ENCODE measurements around the gene FKBP2.
A peak's percentile ranks its signal among the peaks of the same experiment; 100 is the strongest.

FKBP2 gene

DNA sequence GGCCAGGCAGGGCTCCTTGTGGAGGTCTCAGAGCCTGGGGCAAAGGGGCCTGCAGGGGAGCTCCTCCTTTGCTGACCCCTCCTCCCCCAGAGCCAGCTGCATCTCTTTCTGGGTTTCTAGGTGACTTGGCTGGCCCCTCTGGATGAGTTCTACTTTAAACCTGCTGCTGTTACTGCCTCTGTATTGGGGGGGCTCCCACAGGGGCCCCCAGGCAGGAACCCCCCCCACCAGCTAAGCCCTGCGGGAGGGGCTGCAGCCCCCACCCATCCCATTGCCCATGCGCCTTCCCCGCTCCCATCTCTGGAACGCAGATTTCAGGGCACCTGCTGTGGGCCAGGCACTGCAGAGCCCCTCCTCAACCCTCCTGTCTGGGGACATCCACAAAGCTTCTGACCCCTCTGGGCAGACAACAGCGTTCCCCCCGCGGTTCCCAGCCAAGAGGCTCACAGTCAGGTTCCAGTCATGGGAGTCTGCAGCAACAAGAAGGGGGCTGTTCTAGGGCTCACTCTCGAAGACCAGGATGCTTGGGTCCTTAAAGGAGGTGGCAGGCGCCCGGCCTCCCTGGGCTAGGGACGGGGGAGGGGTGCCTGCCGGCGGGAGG is 9.6 kb downstream of the FKBP2 start:
- no peak for DNase-seq

DNA sequence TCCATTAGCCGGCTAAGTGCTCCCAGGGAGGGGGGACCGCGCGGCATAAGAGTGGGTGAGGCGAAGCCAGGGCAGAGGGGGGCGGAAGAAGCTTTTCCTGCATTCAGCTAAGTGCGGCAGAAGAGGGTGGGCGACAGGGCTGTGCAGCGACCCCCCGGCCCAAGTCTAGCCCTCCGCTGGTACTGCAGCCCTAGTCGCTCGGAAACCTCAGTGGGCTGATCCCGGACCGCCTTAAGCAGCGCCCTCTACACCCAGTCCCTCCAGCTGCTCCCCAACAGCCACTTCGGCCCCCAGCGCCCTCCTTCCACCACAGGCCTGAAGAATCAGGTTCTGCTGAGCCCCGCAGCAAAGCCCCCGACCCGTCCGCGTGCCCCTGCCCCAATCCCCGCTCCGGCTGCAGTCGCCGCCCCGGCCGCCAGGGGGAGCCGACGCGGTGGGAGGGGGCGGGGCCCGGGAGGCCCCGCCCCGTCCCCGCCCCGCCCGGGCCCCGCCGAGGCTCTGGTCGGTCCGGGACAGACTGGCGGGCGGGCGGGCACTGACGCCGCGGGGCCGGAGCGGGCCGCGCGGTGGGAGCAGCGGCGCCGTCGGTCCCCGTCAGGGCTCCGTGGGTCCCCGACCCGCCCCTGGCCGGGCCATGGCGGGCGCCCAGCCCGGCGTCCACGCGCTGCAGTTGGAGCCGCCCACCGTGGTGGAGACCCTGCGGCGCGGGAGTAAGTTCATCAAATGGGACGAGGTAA is 10.3 kb downstream of the FKBP2 start, which contains the start of gene PLCB3:
PLCB3 (plus strand) TSS at position 515 of the 737 bp plus-strand sequence; CDS start at position 635, 120 bp downstream.
- peak; percentile 17 for DNase-seq

DNA sequence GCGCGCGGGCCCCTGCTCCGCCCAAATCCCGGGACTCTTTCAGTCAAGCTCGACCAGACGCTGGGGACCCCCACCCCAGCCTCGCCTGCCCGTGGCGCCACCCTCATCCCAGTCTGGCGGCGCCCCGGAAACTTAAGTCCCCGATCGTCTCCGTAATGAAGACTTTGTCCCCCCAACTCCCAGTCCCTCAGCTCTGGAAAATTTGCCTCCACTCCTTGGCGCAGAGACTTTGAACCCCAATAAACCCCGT is 10.8 kb downstream of the FKBP2 start:
- DNase-seq, result no peak

DNA sequence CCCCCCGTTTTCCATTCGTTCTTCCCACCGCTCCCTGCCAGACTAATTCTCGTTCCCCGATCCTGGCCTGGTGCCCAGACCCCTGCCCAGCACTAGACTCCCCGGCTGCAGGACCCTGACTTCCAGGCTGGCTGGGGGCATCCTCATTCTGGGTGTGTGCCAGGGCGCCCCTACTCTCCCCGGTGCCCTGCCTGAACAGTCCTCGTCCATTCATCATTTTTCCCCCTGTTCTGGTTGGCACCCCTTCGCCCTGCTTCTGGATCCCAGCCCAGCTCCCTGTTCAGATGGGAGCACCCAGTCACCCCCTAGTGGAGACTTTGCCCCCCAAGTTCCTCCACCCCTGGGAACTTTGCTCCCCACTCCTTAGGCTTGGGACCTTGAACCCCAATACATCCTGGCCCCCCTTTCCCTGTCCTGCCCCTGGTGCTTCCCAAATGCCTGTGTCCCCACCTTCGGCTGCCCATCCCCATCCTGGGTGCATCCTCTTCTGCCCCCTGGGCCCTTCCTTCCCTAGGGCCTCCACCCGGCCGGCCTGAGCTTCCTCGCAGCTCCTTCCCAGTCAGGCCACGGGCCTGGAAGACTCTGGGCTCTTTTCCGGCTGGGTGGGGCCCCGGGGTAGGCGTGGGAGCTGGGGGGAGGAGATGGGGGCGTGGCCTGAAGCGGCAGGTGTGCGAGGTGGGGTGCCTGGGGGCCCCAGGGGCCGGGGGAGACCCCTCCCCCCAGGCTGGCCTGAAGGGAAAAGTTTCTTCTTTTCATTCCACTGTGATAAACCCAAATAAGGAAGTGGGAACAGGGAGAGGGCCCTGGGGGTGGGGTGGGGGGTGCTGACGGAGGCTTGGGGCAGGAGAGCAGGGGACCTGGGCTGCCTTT is 11.3 kb downstream of the FKBP2 start:
- no peak for DNase-seq

DNA sequence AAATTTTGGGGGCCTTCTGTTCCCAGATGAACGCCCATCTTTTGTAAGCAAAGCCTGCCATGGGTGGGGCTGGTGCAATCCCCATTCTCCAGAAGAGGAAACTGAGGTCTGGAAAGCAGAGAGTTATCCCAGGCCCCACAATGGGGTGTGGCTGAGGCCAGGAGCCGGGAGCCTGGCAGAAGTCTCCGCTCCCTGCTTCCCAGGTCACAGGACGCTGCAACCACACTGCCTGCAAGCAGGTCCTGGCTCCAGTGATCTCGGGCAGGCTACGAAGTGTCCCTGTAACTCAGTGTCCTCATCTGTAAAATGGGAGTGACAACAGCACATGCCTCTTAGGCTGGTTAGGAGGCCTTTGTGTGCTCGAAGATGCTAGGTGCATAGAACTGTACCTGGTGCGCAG is 12.1 kb downstream of the FKBP2 start:
- DNase-seq, result no peak

DNA sequence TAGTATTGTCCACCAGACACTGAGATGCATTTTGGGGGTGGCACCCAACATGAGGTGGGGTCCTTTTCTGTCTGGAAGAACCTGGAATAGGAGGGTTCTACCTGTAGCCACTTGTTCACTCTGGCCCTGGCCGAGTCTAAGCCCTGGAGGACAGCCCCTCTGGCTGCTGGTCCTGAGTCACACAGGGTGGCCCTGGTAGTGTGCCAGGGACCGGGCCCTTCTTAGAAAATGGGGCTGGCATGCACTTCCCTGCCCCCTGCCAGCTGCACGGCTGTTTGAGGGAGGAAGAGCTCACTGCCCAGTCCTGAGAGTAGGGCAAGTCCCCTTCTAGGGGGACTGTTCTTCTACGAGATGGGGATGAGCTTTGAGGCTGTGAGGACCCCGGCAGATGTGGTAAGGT is 12.6 kb downstream of the FKBP2 start:
- no peak for DNase-seq

DNA sequence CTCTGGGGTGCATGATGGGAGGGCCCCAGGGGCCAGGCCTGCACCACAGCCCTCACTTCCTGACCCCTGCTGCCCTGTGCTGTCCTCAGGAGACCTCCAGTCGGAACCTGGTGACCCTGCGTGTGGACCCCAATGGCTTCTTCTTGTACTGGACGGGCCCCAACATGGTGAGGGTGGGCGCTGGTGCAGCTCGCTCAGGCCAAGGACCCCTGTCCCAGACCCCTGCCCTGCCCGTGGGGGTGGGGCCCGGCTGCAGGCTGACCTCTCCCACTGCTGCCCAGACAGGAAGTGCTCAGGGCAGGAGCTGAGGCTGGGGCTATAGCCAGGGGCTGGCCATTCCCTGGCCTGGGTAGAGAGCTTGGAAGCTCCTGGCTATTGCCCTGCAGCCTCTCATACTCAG is 13.4 kb downstream of the FKBP2 start:
- no peak for DNase-seq

DNA sequence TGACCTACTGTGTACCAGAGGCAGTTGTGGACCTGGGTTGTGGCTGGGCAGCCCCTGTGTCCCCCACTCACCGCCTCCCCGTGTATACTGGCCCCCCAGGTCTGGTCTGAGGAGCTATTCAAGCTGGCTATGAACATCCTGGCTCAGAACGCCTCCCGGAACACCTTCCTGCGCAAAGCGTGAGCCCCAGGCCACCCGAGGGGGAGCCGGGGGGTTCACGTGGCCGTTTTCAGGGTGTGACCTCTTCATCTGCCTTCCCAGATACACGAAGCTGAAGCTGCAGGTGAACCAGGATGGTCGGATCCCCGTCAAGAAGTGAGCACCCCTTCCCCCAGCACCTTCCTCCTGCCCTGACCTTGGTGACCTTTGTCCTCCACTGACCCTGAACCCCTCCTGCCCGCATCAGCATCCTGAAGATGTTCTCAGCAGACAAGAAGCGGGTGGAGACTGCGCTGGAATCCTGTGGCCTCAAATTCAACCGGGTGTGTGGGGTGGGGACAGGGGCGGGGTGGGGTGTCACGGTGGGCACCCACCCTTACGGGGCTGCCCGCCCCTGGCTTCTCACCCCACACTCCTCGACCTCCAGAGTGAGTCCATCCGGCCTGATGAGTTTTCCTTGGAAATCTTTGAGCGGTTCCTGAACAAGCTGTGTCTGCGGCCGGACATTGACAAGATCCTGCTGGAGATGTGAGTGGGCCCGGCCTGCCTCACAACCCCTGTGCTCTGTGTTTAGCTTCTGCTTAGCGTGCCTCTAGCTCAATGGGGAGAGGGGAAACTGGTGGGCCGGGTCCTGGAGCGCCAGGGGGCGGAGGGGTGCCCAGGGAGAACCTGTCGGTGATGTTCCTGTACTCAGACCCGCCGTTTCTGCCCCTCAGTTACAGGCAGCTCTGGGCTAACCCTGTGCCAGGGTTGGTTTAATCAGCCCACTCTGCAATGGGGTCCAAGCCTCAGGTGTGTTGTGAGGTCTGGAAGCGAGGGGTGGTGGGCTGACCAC is 14.5 kb downstream of the FKBP2 start:
- DNase-seq, result no peak

DNA sequence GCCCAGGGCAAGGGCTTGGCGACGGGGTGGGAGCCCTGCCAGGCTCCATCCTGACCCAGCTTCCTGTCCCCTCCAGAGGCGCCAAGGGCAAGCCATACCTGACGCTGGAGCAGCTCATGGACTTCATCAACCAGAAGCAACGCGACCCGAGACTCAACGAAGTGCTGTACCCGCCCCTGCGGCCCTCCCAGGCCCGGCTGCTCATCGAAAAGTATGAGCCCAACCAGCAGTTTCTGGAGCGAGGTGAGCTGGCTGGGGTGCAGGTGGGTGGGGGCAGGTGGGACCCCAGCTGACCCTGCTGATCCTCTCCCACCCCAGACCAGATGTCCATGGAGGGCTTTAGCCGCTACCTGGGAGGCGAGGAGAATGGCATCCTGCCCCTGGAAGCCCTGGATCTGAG is 15.4 kb downstream of the FKBP2 start:
- DNase-seq, result no peak

DNA sequence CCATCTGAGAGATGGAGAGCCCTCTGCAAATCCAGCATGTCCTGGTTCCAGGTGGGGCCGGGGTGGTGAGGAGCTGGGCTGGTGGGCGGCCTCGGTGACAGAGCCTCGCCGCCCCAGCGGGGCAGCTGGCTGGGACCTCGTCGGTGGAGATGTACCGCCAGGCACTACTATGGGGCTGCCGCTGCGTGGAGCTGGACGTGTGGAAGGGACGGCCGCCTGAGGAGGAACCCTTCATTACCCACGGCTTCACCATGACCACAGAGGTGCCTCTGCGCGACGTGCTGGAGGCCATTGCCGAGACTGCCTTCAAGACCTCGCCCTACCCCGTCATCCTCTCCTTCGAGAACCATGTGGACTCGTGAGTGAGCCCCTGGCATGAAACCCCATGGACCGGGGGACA is 17.5 kb downstream of the FKBP2 start:
- DNase-seq, result no peak

DNA sequence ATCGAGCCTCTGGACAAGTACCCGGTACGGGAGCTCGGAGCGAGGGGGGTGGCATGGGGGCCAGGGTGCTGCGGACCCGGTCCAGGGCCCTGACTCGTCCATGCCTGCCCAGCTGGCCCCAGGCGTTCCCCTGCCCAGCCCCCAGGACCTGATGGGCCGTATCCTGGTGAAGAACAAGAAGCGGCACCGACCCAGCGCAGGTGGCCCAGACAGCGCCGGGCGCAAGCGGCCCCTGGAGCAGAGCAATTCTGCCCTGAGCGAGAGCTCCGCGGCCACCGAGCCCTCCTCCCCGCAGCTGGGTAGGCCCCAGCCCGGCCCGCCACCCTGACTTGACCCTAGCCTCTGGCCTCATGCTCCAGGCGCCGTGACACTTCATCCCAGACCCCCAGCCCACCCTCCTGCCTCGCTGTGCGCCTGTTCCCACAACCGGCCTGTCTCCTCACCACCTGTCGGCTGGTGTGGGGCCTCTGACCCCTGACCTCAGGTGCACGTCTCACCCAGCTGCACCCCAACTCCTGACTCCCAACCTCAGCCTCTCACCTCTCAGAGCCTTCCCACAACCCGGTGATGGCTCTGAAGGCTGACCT is 18.1 kb downstream of the FKBP2 start:
- DNase-seq, result no peak

DNA sequence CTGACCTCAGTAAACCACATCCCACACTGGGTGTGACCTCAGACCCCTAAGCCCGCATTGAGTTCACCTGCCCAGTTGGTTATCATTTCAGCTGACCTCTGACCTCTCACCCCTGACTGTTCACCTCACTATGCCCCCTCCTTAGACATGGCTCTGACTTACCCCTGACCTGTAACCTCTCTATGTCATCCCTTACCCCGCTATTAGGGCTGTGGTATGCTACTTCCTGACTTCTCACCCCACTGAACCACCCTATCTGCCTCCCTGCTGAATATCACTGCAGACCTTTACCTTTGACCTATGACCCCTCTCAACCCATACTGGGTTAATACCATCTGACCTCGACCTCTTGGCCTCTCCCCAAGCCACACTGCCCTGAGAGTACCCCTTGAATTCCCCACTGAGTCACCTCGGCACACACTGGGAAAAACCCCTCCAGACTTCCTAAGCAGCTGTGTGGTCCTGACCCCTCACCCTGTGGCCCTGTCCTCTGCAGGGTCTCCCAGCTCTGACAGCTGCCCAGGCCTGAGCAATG is 18.7 kb downstream of the FKBP2 start:
- DNase-seq, result no peak

DNA sequence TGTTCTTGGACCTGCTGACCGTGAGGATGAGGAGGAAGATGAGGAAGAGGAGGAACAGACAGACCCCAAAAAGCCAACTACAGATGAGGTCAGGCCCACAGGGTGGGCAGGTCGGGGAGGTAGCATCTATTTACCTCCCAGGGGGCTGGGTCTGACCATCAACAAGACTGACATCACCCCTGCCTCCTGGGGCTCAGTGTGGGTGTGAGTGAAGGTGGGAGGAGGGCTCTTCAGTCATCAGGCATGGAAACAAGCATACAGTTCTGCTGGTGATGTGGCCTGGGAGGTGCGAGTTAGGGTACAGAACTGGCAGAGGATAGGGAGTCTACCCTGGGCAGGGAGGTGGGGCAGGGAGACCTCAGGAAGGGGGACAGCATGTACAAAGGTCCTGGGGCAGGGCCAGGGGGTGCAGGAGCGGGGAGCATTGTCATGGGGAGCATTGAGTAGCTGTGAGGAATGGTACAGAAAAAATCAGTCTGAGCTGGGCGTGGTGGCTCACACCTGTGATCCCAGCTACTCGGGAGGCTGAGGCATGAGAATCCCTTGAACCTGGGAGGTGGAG is 19.3 kb downstream of the FKBP2 start:
- no peak for DNase-seq

DNA sequence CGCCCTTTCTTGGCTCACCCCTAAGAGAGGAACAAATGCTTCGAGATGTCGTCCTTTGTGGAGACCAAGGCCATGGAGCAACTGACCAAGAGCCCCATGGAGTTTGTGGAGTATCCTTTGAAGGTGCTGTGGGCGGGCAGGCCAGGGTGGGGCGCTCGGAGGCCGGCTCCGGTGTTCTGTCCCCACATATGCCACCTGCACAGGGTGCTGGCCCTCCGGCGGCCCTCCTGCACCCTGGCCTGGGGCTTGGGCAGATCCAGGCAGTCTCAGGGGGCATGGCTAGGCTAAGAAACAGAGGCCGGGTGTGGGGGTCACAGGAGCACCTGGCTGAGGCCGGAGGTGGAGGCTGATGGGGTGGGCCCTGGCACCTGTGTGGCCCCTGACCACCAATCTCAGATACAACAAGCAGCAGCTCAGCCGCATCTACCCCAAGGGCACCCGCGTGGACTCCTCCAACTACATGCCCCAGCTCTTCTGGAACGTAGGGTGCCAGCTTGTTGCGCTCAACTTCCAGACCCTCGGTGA is 20.7 kb downstream of the FKBP2 start:
- no peak for DNase-seq

DNA sequence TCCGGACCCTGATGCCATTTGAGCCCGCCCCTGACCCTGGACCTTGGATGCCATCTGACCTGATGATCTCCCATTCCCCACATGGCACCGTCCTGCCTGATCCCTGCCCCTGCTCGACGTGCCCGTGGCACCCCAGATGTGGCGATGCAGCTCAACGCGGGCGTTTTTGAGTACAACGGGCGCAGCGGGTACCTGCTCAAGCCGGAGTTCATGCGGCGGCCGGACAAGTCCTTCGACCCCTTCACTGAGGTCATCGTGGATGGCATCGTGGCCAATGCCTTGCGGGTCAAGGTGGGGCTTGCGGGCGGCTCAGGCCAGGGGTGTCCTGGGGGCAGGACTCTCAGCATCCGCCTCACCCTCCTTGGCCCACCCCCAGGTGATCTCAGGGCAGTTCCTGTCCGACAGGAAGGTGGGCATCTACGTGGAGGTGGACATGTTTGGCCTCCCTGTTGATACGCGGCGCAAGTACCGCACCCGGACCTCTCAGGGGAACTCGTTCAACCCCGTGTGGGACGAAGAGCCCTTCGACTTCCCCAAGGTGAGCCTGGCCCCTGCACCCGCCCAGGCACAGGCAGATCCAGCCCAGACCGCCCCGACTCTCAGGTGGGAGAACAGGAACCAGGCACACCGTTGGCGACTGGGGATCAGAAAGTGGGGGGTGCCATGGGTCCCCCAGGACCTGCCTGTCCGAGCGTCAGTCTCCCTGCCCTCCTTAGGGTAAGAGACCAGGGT is 21.5 kb downstream of the FKBP2 start:
- DNase-seq, result no peak

DNA sequence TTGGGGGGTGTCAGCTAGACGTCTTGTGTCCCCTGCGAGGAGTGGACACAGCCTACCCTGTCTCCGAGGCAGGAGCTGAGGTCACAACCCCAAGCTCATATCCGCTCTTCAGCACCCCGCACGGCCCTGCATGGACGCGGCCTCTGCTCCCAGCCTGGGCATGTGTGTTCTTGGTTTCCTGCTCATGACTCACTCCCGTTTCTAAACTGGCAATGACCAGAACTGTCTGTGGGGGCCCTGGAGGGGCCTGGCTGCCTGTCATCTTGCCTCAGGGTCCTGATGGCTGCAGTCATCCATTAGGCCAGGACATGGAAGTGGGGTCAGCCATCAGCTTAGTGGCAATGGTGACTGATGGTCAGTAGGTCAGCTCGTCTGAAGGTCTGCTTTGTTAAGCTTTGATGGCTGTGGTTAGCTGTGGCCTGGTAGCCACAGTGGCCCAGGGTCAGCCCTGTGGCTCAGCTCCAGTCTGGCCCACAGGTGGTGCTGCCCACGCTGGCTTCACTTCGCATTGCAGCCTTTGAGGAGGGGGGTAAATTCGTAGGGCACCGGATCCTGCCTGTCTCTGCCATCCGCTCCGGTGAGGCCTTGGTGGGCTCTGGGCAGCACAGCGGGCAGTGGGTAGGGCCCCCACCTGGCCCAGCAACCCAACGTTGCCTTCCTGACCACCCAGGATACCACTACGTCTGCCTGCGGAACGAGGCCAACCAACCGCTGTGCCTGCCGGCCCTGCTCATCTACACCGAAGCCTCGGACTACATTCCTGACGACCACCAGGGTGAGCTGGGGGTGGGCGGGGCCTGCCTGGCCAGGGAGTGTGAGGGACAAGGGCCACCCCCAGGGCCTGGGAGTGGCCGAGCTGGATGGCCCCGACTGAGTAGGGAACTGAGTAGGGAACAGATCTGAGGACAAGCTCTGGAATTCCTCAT is 22.4 kb downstream of the FKBP2 start:
- DNase-seq, result no peak

DNA sequence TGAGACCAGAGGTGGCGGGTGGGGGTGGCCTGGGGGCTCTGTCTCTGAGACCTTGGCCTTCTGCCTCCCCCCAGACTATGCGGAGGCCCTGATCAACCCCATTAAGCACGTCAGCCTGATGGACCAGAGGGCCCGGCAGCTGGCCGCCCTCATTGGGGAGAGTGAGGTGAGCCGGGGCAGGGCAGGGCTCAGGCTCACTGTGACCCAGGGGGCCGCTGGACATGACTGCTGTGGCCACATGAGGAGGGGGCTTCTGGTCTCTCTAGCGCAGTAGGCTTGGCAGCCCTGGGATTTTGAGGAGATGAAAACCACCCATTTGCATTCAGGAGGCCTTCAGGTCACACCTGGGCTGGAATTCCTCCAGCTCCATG is 23.0 kb downstream of the FKBP2 start:
- no peak for DNase-seq

DNA sequence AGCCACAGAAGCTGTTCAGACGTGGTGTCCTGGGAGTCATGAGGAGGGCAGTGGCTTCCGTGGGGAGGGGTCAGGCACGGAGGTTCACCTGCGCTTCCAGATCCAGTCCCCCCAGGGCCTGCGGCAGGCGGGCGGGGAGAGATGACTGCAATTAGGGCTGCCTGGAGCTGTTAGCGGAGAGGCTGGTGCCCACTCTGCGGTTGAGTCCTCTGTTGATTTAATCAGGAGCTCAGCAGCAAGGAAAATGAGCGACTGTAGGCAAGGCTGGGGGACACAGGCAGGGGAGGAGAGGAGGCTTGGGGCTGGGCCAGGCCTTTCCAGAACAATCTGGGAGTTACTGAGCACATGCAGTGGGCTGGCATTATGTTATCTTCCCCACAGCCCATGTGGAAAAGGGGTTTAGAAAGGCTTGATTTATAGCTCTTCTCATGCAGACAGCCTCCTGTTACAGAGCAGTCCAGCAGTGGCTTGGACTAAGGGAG is 23.5 kb downstream of the FKBP2 start:
- peak; percentile 28 for DNase-seq

Measured in NCI-H2227 treated with DMSO at 0.1 percent for 48 hours (cell line).